NK-92 (cell line): Measurements from ENCODE around the gene SULT4A1.

Experiments
- DNase-seq: peaks from one replicate; lab custom pipeline; 2025; ENCODE audit not compliant: unreplicated experiment; lab: John Stamatoyannopoulos, UW

Gene SULT4A1

GRCh38 chr22:43845981-43846380 is 16.3 kb downstream of the SULT4A1 start:
- DNase-seq: no peak

- no peak for DNase-seq
Measured at GRCh38 chr22:43844560-43845545, 17.5 kb downstream of the SULT4A1 start.

GRCh38 chr22:43843783-43844530 is 18.4 kb downstream of the SULT4A1 start:
- no peak for DNase-seq

GRCh38 chr22:43841742-43842141 is 20.6 kb downstream of the SULT4A1 start:
- no peak for DNase-seq

GRCh38 chr22:43840851-43841250 is 21.5 kb downstream of the SULT4A1 start:
- no peak for DNase-seq

- DNase-seq: no peak
Measured at GRCh38 chr22:43840431-43840830, 21.9 kb downstream of the SULT4A1 start.

GRCh38 chr22:43839781-43840180 is 22.5 kb downstream of the SULT4A1 start:
- no peak for DNase-seq

- DNase-seq: no peak
Measured at GRCh38 chr22:43838571-43839307, 23.6 kb downstream of the SULT4A1 start.

- no peak for DNase-seq
Measured at GRCh38 chr22:43838161-43838560, 24.2 kb downstream of the SULT4A1 start.

GRCh38 chr22:43837666-43838065 is 24.6 kb downstream of the SULT4A1 start:
- DNase-seq: no peak

GRCh38 chr22:43835736-43836135 is 26.6 kb downstream of the SULT4A1 start:
- no peak for DNase-seq

- no peak for DNase-seq
Measured at GRCh38 chr22:43835166-43835565, 27.1 kb downstream of the SULT4A1 start.

- no peak for DNase-seq
Measured at GRCh38 chr22:43833286-43834240, 28.8 kb downstream of the SULT4A1 start.

GRCh38 chr22:43832393-43833265 is 29.7 kb downstream of the SULT4A1 start:
- no peak for DNase-seq

- no peak for DNase-seq
Measured at GRCh38 chr22:43831561-43832392, 30.5 kb downstream of the SULT4A1 start.

- no peak for DNase-seq
Measured at GRCh38 chr22:43830931-43831560, 31.3 kb downstream of the SULT4A1 start.

- DNase-seq: no peak
Measured at GRCh38 chr22:43829904-43830851, 32.1 kb downstream of the SULT4A1 start.
